Keratinocyte (primary cell): ENCODE results near the gene PCDHGC4. TPM values are rescaled to one million over a fixed set of nuclear protein-coding genes. Genes with fewer than 3 reads are reported as not detected.

Source experiments
- DNase-seq: peaks from one replicate; pipeline ENCODE4 v3.0.0-alpha.2; 2011; ENCODE audit warnings: low read depth, missing footprints, low spot score
- FAIRE-seq: peaks from 2 replicates; lab custom pipeline; 2011; peaks lifted over from hg19 to GRCh38; lab: Jason Lieb, UNC
- H2AFZ ChIP-seq: 2 replicates; pipeline ENCODE4 v1.6.0; 2012; ENCODE audit warnings: low read length, control low read depth, inconsistent platforms; ENCODE audit not compliant: control insufficient read depth
- H3K27ac ChIP-seq: 2 replicates; pipeline ENCODE4 v1.5.1; 2011; ENCODE audit warnings: low read length; ENCODE audit not compliant: control insufficient read depth, insufficient read depth
- H3K27me3 ChIP-seq: 3 replicates; pipeline ENCODE4 v1.6.0; 2011; ENCODE audit warnings: low read length; ENCODE audit not compliant: control insufficient read depth, insufficient read depth; ENCODE audit errors: extremely low read depth
- H3K36me3 ChIP-seq, 2 experiments: 2 replicates in 1 of 2; 3 replicates in 1 of 2; pipeline ENCODE4 v1.5.1; 2011; ENCODE audit warnings: low read length in 2 of 2, mild to moderate bottlenecking in 1 of 2; ENCODE audit not compliant: control insufficient read depth in 2 of 2, insufficient read depth in 2 of 2; ENCODE audit errors: extremely low read depth in 1 of 2
- H3K4me1 ChIP-seq: 3 replicates; pipeline ENCODE4 v1.5.1; 2011; ENCODE audit warnings: low read length; ENCODE audit not compliant: control insufficient read depth, insufficient read depth; ENCODE audit errors: extremely low read depth
- H3K4me2 ChIP-seq: 3 replicates; pipeline ENCODE4 v1.6.0; 2011; ENCODE audit warnings: low read depth, low read length; ENCODE audit not compliant: control insufficient read depth, insufficient read depth; ENCODE audit errors: extremely low read depth
- H3K4me3 ChIP-seq, 3 experiments: fragments of 200-600 bp in 1 of 3; sonication (generic) in 1 of 3; 2 replicates in 2 of 3; 3 replicates in 1 of 3; pipeline ENCODE4 v1.5.1; 2011 to 2016; ENCODE audit warnings: low read length in 3 of 3, mild to moderate bottlenecking in 3 of 3, control low read depth in 2 of 3, inconsistent platforms in 1 of 3, low read depth in 1 of 3, mixed read lengths in 1 of 3, mixed run types in 1 of 3, moderate library complexity in 1 of 3; ENCODE audit not compliant: control insufficient read depth in 2 of 3, insufficient read depth in 2 of 3; ENCODE audit errors: extremely low read depth in 1 of 3
- H3K79me2 ChIP-seq: 2 replicates; pipeline ENCODE4 v1.6.0; 2012; ENCODE audit warnings: low read length; ENCODE audit not compliant: control insufficient read depth, insufficient read depth
- H3K9ac ChIP-seq: 3 replicates; pipeline ENCODE4 v1.6.0; 2011; ENCODE audit warnings: low read length; ENCODE audit not compliant: control insufficient read depth, insufficient read depth; ENCODE audit errors: extremely low read depth
- H3K9me1 ChIP-seq: 3 replicates; pipeline ENCODE4 v1.6.0; 2011; ENCODE audit warnings: low read length; ENCODE audit not compliant: control insufficient read depth, insufficient read depth; ENCODE audit errors: extremely low read depth
- H3K9me3 ChIP-seq: 2 replicates; pipeline ENCODE4 v1.5.1; 2012; ENCODE audit warnings: low read depth, low read length; ENCODE audit not compliant: control insufficient read depth
- H4K20me1 ChIP-seq: 3 replicates; pipeline ENCODE4 v1.6.0; 2011; ENCODE audit warnings: low read length; ENCODE audit not compliant: control insufficient read depth, insufficient read depth; ENCODE audit errors: extremely low read depth
- EZH2 ChIP-seq: IDR thresholded peaks from one replicate; pipeline ENCODE4 v1.6.1; 2012; ENCODE audit warnings: inconsistent platforms, mild to moderate bottlenecking, low read length, moderate library complexity
- dilution Hi-C: fragments of 300-500 bp; cut with MboI; formaldehyde crosslinking; loops from one replicate; pipeline ENCODE4 v1.7.0; 2020; ENCODE audit warnings: low sequenced_read_pairs; ENCODE audit not compliant: extremely low pct_ligation_motif_present
- polyA plus RNA-seq, 5 experiments: library from polyadenylated mRNA; depleted of rRNA in 3 of 5; stranded (reverse) in 3 of 5; stranded (forward) in 1 of 5; unstranded in 1 of 5; fragments of >200 nt; gene quantifications; 1 replicate in 1 of 5; 2 replicates in 3 of 5; 3 replicates in 1 of 5; pipeline versions ENCODE4 v1.2.1 to v1.2.3, GENCODE V29; 2011 to 2012; ENCODE audit warnings: missing spikeins in 2 of 5, low read depth in 1 of 5, low replicate concordance in 1 of 5
- TF ChIP-seq, protein P1 (sequence below), 3 experiments: IDR thresholded peaks in 1 of 3; conservative IDR thresholded peaks in 1 of 3; optimal IDR thresholded peaks in 1 of 3; 2 replicates in 2 of 3; 3 replicates in 1 of 3; pipeline versions ENCODE3 to v1.5.1; 2011; ENCODE audit warnings: low read length in 3 of 3, mild to moderate bottlenecking in 3 of 3, moderate library complexity in 2 of 3, control low read depth in 1 of 3, inconsistent platforms in 1 of 3; ENCODE audit not compliant: insufficient read depth in 2 of 3; ENCODE audit errors: extremely low read depth in 1 of 3

PCDHGC4 gene
- polyA plus RNA-seq, 1 donor (not counting 4 experiments of a cell fraction or from before 2014, with no cell fraction given), result 0.13 TPM

DNA sequence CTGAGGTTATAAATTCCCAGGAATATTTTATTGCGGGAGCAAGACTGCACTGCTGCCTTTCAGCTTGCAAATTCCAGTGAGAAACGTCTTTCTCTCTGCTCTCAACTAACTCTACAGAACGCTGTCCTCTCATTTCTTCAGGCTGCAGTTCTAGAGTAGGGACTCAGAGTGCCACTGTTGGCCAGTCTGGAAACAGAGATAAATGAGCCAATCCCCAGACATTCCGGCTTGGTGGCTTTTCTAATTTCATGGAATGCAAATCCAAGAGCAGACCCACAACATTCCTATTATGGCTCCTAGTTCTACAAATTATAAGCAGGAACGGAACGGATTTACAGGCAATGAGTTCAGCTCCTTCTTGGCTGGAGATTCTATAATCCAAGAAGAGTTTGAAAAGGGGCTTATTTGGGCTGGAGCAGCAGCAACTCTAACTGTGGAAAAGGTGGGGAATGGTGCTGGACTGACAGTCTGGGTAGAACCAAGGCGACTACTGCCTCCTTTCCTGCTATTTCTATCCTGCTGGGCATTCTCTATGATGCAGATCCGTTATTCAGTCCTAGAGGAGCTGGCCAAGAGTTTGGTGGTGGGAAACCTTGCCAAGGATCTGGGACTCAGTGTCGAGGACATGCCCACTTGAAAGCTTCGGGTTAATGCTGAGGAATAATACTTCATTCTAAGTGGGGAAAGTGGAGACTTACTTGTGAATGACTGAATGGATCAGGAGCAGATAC, 45.3 kb upstream of the PCDHGC4 start:
- Histone ChIP-seq H3K9ac (no peak overlapping the region), H3K36me3 (no peaks in the 10 kb centered on the region), H3K4me1 (no peaks in the 10 kb centered on the region), H3K4me3 (no peak overlapping the region), H2AFZ (no peak overlapping the region), H3K9me1 (no peaks in the 10 kb centered on the region), H3K4me2 (no peak overlapping the region), H4K20me1 (no peaks in the 10 kb centered on the region), H3K27ac (no peak overlapping the region), H3K79me2 (no peaks in the 10 kb centered on the region), H3K9me3 (peaks cover 7% of the 10 kb centered on the region), H3K27me3 (no peaks in the 10 kb centered on the region)
- dilution Hi-C loops, result no loop called here
- FAIRE-seq (no peak), DNase-seq (no peak)
- no peak for TF ChIP-seq EZH2
- TF ChIP-seq, protein P1, sequence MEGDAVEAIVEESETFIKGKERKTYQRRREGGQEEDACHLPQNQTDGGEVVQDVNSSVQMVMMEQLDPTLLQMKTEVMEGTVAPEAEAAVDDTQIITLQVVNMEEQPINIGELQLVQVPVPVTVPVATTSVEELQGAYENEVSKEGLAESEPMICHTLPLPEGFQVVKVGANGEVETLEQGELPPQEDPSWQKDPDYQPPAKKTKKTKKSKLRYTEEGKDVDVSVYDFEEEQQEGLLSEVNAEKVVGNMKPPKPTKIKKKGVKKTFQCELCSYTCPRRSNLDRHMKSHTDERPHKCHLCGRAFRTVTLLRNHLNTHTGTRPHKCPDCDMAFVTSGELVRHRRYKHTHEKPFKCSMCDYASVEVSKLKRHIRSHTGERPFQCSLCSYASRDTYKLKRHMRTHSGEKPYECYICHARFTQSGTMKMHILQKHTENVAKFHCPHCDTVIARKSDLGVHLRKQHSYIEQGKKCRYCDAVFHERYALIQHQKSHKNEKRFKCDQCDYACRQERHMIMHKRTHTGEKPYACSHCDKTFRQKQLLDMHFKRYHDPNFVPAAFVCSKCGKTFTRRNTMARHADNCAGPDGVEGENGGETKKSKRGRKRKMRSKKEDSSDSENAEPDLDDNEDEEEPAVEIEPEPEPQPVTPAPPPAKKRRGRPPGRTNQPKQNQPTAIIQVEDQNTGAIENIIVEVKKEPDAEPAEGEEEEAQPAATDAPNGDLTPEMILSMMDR (optimal IDR thresholded peaks at IDR 0.05 in 1 of 3, IDR thresholded peaks at IDR 0.05 in 1 of 3, conservative IDR thresholded peaks at IDR 0.05 in 1 of 3; ENCODE audit: extremely low read depth in 1 of 3, insufficient read depth in 2 of 3, low read length in 3 of 3), result no peak

DNA sequence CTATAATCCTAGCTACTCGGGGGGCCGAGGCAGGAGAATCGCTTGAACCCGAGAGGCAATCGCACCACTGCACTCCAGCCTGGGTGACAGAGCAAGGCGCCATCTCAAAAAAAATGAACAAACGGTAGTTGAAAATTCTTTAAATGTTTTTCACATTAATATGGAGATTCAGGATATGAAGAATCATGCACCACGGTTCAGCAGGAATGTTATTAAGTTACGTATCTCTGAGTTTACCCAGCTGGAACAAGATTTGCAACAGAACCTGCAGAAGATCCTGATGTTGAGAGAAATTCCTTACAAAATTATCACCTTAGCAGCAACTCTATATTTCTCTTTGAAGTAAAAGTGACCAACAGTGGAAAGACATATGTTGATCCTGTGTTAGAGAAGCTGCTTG, 44.5 kb upstream of the PCDHGC4 start:
- H2AFZ ChIP-seq, result no peak overlapping the region
- H4K20me1 ChIP-seq, result no peaks in the 10 kb centered on the region
- TF ChIP-seq, protein P1 (optimal IDR thresholded peaks at IDR 0.05 in 1 of 3, IDR thresholded peaks at IDR 0.05 in 1 of 3, conservative IDR thresholded peaks at IDR 0.05 in 1 of 3; ENCODE audit: extremely low read depth in 1 of 3, insufficient read depth in 2 of 3, low read length in 3 of 3), result no peak
- TF ChIP-seq EZH2, result no peak
- no peak for DNase-seq
- no peaks in the 10 kb centered on the region for H3K36me3 ChIP-seq
- no peaks in the 10 kb centered on the region for H3K4me1 ChIP-seq
- H3K4me3 ChIP-seq, result no peak overlapping the region
- H3K9me3 ChIP-seq, result peaks cover 7% of the 10 kb centered on the region
- H3K9ac ChIP-seq, result no peak overlapping the region
- H3K4me2 ChIP-seq, result no peak overlapping the region
- H3K9me1 ChIP-seq, result no peaks in the 10 kb centered on the region
- dilution Hi-C loops, result no loop called here
- H3K27me3 ChIP-seq, result no peaks in the 10 kb centered on the region
- no peak for FAIRE-seq
- H3K79me2 ChIP-seq, result no peaks in the 10 kb centered on the region
- H3K27ac ChIP-seq, result no peak overlapping the region
